Pancreas (tissue), 10 donors: Measurements from ENCODE around the gene CRX. TPM values are rescaled to one million over a fixed set of nuclear protein-coding genes. Genes with fewer than 3 reads are reported as not detected.
"Not testable (repeated sequence)": the region's sequence is repeated elsewhere in the genome, so short reads cannot be mapped to it uniquely, and the experiment has no call there.

Experiments
- ATAC-seq, 4 donors: fragments of 200-7000 bp; cut with Tn5 transposase; one replicate each; pipeline versions ENCODE4 v1.8.0 to v1.9.1; 2020; ENCODE audit warnings: mild to moderate bottlenecking in 4 of 4, moderate library complexity in 4 of 4
- DNase-seq, 6 donors: peaks; one replicate each; pipeline ENCODE4 v3.0.0-alpha.2; 2020
- FAIRE-seq: peaks from 2 replicates; lab custom pipeline; 2012; peaks lifted over from hg19 to GRCh38; lab: Jason Lieb, UNC
- H3K27ac ChIP-seq, 4 donors: fragments of 200-600 bp; sonication (generic); 1 replicate in 3 of 4; 2 replicates in 1 of 4; pipeline versions ENCODE4 v1.5.0 to v1.8.0; 2020
- H3K27me3 ChIP-seq, 4 donors: fragments of 200-600 bp; one replicate each; pipeline ENCODE4 v1.8.0; 2021
- H3K36me3 ChIP-seq, 3 donors: fragments of 200-600 bp; sonication (generic) in 1 of 3; one replicate each; pipeline versions ENCODE4 v1.5.0 to v1.8.0; 2020 to 2021
- H3K4me1 ChIP-seq, 3 donors: fragments of 200-600 bp; one replicate each; pipeline ENCODE4 v1.8.0; 2021
- H3K4me3 ChIP-seq, 4 donors: fragments of 200-600 bp; sonication (generic) in 2 of 4; one replicate each; pipeline versions ENCODE4 v1.5.0 to v1.8.0; 2020 to 2021
- H3K9me3 ChIP-seq, 4 donors: fragments of 200-600 bp; one replicate each; pipeline ENCODE4 v1.8.0; 2021
- CTCF ChIP-seq, 4 donors: fragments of 200-600 bp; sonication (generic) in 3 of 4; IDR thresholded peaks; one replicate each; pipeline versions ENCODE4 v1.5.0 to v1.8.0; 2021; ENCODE audit warnings: antibody characterized with exemption in 4 of 4
- WGBS, 2 donors: extraction: QIAGEN DNeasy Blood & Tissue Kit; methylation state at CpG; one replicate each; pipeline ENCODE4 v1.1.7; 2013; 5-methylcytosine and 5-hydroxymethylcytosine counted together
- intact Hi-C, 3 donors: fragments of 100-400 bp; cut with DNase I; formaldehyde crosslinking; loops; one replicate each; pipeline versions ENCODE4 v1.11.1 to v1.14.2; 2022
- polyA plus RNA-seq, 2 donors: library from polyadenylated mRNA; stranded (reverse); fragments of 200-250 nt; gene quantifications; one replicate each; pipeline ENCODE4 v1.2.3, GENCODE V29; 2013
- total RNA-seq, 6 donors: library from RNA; stranded (reverse); fragmentation: NEBNext Ultra II Directional in 4 of 6; extraction: Animal tissue kit (Norgen Biotek cat#: 25700) in 4 of 6; gene quantifications; one replicate each; pipeline versions ENCODE4 v1.2.1 to v1.2.4, GENCODE V29; 2021 to 2023
- donor health status: healthy with polysubstance abuse.
- donor health status: DM: no; HTN: no; CAD: no; lungs with moderate emphysema.
- donor health status: DM: no; HTN: no; CAD: no.
- donor health status: control.
- donor health status: control.
- donor health status: Bipolar disorder and iron deficiency.
- donor health status: DM: yes; HTN: yes; CAD: no.
- donor health status: DM: no; HTN: no; CAD: no.
- donor health status: DM: no; HTN: no; CAD: no.
- donor health status: DM: yes; HTN: yes; CAD: no.

Gene CRX
- total and polyA plus RNA-seq, 8 donors, result not detected

GRCh38 chr19:47796785-47797184 lies 25.0 kb upstream of the CRX start:
- FAIRE-seq (no peak), DNase-seq (no peak), ATAC-seq (no peak)
- H3K4me1 ChIP-seq, result no peaks in the 10 kb centered on the region
- H3K36me3 ChIP-seq, result no peaks in the 10 kb centered on the region
- no peak for TF ChIP-seq CTCF (IDR thresholded peaks at IDR 0.05)
- intact Hi-C loops, result no loop called here
- no peaks in the 10 kb centered on the region for H3K27me3 ChIP-seq
- H3K4me3 ChIP-seq, result no peak overlapping the region
- H3K27ac ChIP-seq, result no peak overlapping the region
- no peaks in the 10 kb centered on the region for H3K9me3 ChIP-seq
- 54 to 67% methylated on average over 2 of the region's 2 CpGs for WGBS, 2 donors

- no peaks in the 10 kb centered on the region for H3K9me3 ChIP-seq
- no peak for ATAC-seq
- no peak overlapping the region for H3K4me3 ChIP-seq
- no peak overlapping the region for H3K27ac ChIP-seq
- no peaks in the 10 kb centered on the region for H3K27me3 ChIP-seq
- no peak for TF ChIP-seq CTCF (IDR thresholded peaks at IDR 0.05)
- no peak for FAIRE-seq
- no peaks in the 10 kb centered on the region for H3K4me1 ChIP-seq
- no peaks in the 10 kb centered on the region for H3K36me3 ChIP-seq
- intact Hi-C loops, result no loop called here
- 37 to 42% methylated on average over 14 of the region's 14 CpGs for WGBS, 2 donors
- DNase-seq, result no peak
Measured at GRCh38 chr19:47797996-47798903, 23.5 kb upstream of the CRX start.

- Histone ChIP-seq H3K9me3 (no peaks in the 10 kb centered on the region), H3K4me3 (no peak overlapping the region), H3K36me3 (no peaks in the 10 kb centered on the region), H3K4me1 (no peaks in the 10 kb centered on the region), H3K27me3 (no peaks in the 10 kb centered on the region), H3K27ac (no peak overlapping the region)
- 75 to 90% methylated on average over 4 of the region's 4 CpGs for WGBS, 2 donors
- ATAC-seq (no peak), DNase-seq (no peak), FAIRE-seq (no peak)
- intact Hi-C loops, result no loop called here
- no peak for TF ChIP-seq CTCF (IDR thresholded peaks at IDR 0.05)
Measured at GRCh38 chr19:47798904-47799266, 22.9 kb upstream of the CRX start.

GRCh38 chr19:47801270-47801669 lies 20.5 kb upstream of the CRX start:
- Histone ChIP-seq H3K36me3 (no peaks in the 10 kb centered on the region), H3K4me3 (no peak overlapping the region), H3K4me1 (no peaks in the 10 kb centered on the region), H3K27me3 (no peaks in the 10 kb centered on the region), H3K27ac (no peak overlapping the region), H3K9me3 (no peaks in the 10 kb centered on the region)
- ATAC-seq, result no peak
- WGBS, 2 donors, result 89 to 93% methylated on average over 4 of the region's 4 CpGs
- no peak for FAIRE-seq
- no peak for DNase-seq
- intact Hi-C loops, result no loop called here
- no peak for TF ChIP-seq CTCF (IDR thresholded peaks at IDR 0.05)

GRCh38 chr19:47802521-47803043 lies 19.2 kb upstream of the CRX start:
- DNase-seq (no peak), FAIRE-seq (no peak), ATAC-seq (no peak)
- TF ChIP-seq CTCF (IDR thresholded peaks at IDR 0.05), result no peak
- intact Hi-C loops, result no loop called here
- H3K4me3 ChIP-seq, result no peak overlapping the region
- no peaks in the 10 kb centered on the region for H3K27me3 ChIP-seq
- H3K4me1 ChIP-seq, result no peaks in the 10 kb centered on the region
- H3K27ac ChIP-seq, result no peak overlapping the region
- no peaks in the 10 kb centered on the region for H3K36me3 ChIP-seq
- 86 to 89% methylated on average over 19 to 22 of the region's 25 CpGs for WGBS, 2 donors
- no peaks in the 10 kb centered on the region for H3K9me3 ChIP-seq

- WGBS, 2 donors, result 69 to 71% methylated on average over 13 to 21 of the region's 21 CpGs
- H3K9me3 ChIP-seq, H3K27ac ChIP-seq, H3K36me3 ChIP-seq, H3K4me1 ChIP-seq, FAIRE-seq, DNase-seq, ATAC-seq, intact Hi-C loops, H3K27me3 ChIP-seq, H3K4me3 ChIP-seq: not testable (repeated sequence)
Measured at GRCh38 chr19:47803148-47803547, 18.6 kb upstream of the CRX start.

GRCh38 chr19:47803671-47804070 lies 18.1 kb upstream of the CRX start:
- H3K27ac ChIP-seq, H3K4me1 ChIP-seq, H3K9me3 ChIP-seq, FAIRE-seq, H3K36me3 ChIP-seq, H3K4me3 ChIP-seq, ATAC-seq, H3K27me3 ChIP-seq, DNase-seq, intact Hi-C loops: not testable (repeated sequence)
- WGBS, 2 donors, result 81 to 87% methylated on average over 4 to 11 of the region's 12 CpGs
